Myocyte (in vitro differentiated cells): ENCODE results near the gene FTH1. TPM values are rescaled to one million over a fixed set of nuclear protein-coding genes. Genes with fewer than 3 reads are reported as not detected.

Experiments used
- DNase-seq: peaks from one replicate; pipeline ENCODE4 v3.0.0-alpha.2; 2012; ENCODE audit warnings: low read depth
- total RNA-seq: library from RNA; depleted of rRNA; stranded (reverse); fragments of >200 nt; gene quantifications from 2 replicates; pipeline ENCODE4 v1.2.3, GENCODE V29; 2014

Gene FTH1
- total RNA-seq, 1 donor from 2014 or later: 518 TPM

GRCh38 chr11:61917334-61918109 lies 49.9 kb downstream of the FTH1 start, which contains the start of gene RAB3IL1:
RAB3IL1 (minus strand) TSS chr11:61917566; CDS start chr11:61917367, 199 bp downstream.
- DNase-seq: peak; percentile 59

DNA sequence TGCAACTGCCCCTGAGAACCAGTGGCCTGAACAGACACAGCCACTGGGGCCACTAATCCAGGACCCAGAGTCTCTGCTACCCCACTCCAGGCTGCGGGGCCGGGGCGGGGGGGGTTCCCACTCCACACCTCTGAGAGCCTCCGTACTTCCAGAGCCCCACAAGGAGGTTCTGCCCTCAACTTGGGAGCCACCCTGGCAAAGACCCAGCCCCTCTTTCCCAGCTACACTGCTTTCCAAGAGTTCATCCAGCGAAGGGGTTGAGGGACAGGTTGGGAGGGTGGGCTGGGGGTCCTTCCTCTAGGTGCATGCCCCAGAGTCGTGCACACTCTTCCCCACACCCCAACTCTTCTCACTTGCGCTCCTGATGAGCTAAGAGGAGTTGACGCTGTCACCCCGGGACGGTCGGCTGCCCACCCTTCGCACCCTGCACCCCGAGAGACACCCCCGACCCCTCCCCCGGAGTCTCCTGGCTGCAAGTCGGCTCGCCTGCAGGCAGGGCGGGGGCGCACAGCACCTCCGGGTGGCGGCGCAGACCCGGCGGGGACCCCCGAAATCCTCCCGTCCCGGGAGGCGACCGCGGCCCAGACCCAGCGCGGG lies 50.6 kb downstream of the FTH1 start:
- no peak for DNase-seq

GRCh38 chr11:61914471-61915171 lies 52.8 kb downstream of the FTH1 start:
- no peak for DNase-seq

Other genes starting within 250 kb of the FTH1 start
- gene MYRF, start 215.0 kb downstream of the FTH1 start, total RNA-seq: 0.03 TPM in 1 of 2 replicates, not detected in the other
- 33.0 and 36.7 TPM in 2 replicates for gene TMEM258, start 175.0 kb downstream of the FTH1 start, total RNA-seq
- gene FEN1, start 174.7 kb downstream of the FTH1 start, total RNA-seq: 13.4 and 13.9 TPM in 2 replicates
- 72.9 and 123 TPM in 2 replicates for gene FADS1, start 150.6 kb downstream of the FTH1 start, total RNA-seq
- gene FADS2, start 139.3 kb downstream of the FTH1 start, total RNA-seq: 68.6 and 175 TPM in 2 replicates
- gene FADS3, start 76.1 kb downstream of the FTH1 start, total RNA-seq: 310 and 645 TPM in 2 replicates
- 3.0 and 4.3 TPM in 2 replicates for gene RAB3IL1, start 50.1 kb downstream of the FTH1 start, total RNA-seq
- 1.7 and 1.8 TPM in 2 replicates for gene BEST1, start 17.3 kb downstream of the FTH1 start, total RNA-seq
- 11.6 and 12.3 TPM in 2 replicates for gene INCENP, start 156.4 kb upstream of the FTH1 start, total RNA-seq
- not detected in 2 replicates for gene SCGB1D1, start 222.6 kb upstream of the FTH1 start, total RNA-seq
- not detected in 2 replicates for gene SCGB2A1, start 241.0 kb upstream of the FTH1 start, total RNA-seq